Nephron (organoid): ENCODE results near the gene ACBD7.

Source experiments
- H3K27ac Mint-ChIP-seq, 3 experiments: 2 replicates each; pipeline ENCODE4 v1.8.0; 2020; ENCODE audit warnings: mixed read lengths in 3 of 3, mild to moderate bottlenecking in 2 of 3, moderate library complexity in 1 of 3
- H3K27me3 Mint-ChIP-seq: 2 replicates; pipeline ENCODE4 v1.8.0; 2021; ENCODE audit warnings: low read depth, mild to moderate bottlenecking, moderate library complexity, mixed read lengths
- H3K36me3 Mint-ChIP-seq: 2 replicates; pipeline ENCODE4 v1.8.0; 2020; ENCODE audit warnings: low read depth, mixed read lengths
- H3K4me1 Mint-ChIP-seq: 2 replicates; pipeline ENCODE4 v1.8.0; 2020; ENCODE audit warnings: mixed read lengths
- H3K4me3 Mint-ChIP-seq, 3 experiments: 2 replicates each; pipeline ENCODE4 v1.8.0; 2020; ENCODE audit warnings: mild to moderate bottlenecking in 3 of 3, mixed read lengths in 3 of 3, moderate library complexity in 2 of 3
- H3K9me3 Mint-ChIP-seq: 2 replicates; pipeline ENCODE4 v1.8.0; 2020; ENCODE audit warnings: mixed read lengths
- CTCF ChIP-seq, 3 experiments: fragments of 200-600 bp; sonication (generic); IDR thresholded peaks; one replicate each; pipeline ENCODE4 v1.5.0; 2021; ENCODE audit warnings: antibody characterized with exemption in 3 of 3; ENCODE audit not compliant: unreplicated experiment in 3 of 3

ACBD7 gene

DNA sequence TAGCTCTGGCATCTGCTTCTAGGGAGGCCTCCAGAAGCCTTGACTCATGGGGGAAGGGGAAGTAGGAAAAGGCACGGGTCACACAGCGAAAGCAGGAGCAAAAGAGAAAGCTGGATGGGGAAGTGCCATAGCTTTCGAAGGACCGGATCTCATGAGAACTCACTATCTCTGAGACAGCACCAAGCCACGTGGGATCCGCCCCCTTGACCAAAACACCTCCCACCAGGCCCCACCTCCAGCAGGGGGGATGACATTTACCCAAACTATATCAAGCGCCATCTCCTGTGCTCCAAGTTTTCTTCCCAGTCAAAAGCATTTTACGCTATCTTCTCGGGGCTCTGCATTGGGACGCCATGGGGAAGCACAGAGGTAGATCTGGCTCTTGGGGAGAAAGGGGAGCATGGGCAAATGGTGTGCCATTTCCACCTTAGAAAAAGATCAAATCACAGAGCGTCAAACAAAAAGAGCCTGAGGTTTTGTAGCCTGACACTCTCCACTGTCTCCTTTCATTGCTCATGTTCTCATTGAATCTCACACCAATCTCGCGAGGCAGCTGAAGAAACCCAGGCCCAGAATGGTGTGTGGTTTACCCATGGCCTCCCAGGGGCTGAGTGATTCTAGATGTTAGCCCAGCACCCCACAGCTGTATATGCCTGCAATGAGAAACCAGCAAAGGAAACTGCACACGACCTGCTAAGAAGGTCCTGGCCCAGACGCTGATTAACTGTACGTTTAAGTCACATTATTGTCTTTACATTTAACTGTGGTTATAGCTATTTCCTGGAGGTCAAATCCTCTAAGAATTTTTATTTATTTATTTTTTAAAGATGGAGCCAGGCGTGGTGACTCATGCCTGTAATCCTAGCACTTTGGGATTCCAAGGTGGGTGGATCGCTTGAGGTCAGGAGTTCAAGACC is 52.9 kb downstream of the ACBD7 start:
- no peak overlapping the region for H3K27ac Mint-ChIP-seq
- H3K36me3 Mint-ChIP-seq = no peaks in the 10 kb centered on the region
- TF ChIP-seq CTCF (IDR thresholded peaks at IDR 0.05; ENCODE audit: unreplicated experiment in 3 of 3) = no peak
- H3K9me3 Mint-ChIP-seq = peaks cover 7% of the 10 kb centered on the region
- no peaks in the 10 kb centered on the region for H3K4me1 Mint-ChIP-seq
- no peak overlapping the region for H3K4me3 Mint-ChIP-seq
- H3K27me3 Mint-ChIP-seq = peaks cover 3% of the 10 kb centered on the region

GRCh38 chr10:15027741-15028140 is 60.8 kb downstream of the ACBD7 start:
- peaks cover 9% of the 10 kb centered on the region for H3K4me1 Mint-ChIP-seq
- TF ChIP-seq CTCF (IDR thresholded peaks at IDR 0.05; ENCODE audit: unreplicated experiment in 3 of 3) = no peak
- H3K36me3 Mint-ChIP-seq = no peaks in the 10 kb centered on the region
- H3K9me3 Mint-ChIP-seq = no peaks in the 10 kb centered on the region
- no peaks in the 10 kb centered on the region for H3K27me3 Mint-ChIP-seq
- H3K4me3 Mint-ChIP-seq = no peak overlapping the region
- H3K27ac Mint-ChIP-seq = peak overlapping the region; percentile 27 to 76 (median 31)
